A549 treated with AZD2906 at 1 μM for 4 hours (cell line): ENCODE results near the gene REC114. TPM values are rescaled to one million over a fixed set of nuclear protein-coding genes. Genes with fewer than 3 reads are reported as not detected.

Source experiments
- total RNA-seq: library from RNA; stranded (reverse); fragments of 200-300 nt; extraction: Qiagen RNA extraction; gene quantifications from 5 replicates; pipeline ENCODE4 v1.2.3, GENCODE V29; 2022

REC114 gene, protein sequence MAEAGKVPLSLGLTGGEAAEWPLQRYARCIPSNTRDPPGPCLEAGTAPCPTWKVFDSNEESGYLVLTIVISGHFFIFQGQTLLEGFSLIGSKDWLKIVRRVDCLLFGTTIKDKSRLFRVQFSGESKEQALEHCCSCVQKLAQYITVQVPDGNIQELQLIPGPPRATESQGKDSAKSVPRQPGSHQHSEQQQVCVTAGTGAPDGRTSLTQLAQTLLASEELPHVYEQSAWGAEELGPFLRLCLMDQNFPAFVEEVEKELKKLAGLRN
- total RNA-seq, result not detected in 5 replicates

GRCh38 chr15:73442968-73443367, at the start of gene REC114:
TSS of gene REC114 (plus strand) at chr15:73443164. CDS start at chr15:73443186, 22 bp downstream.

Other genes starting within 250 kb of the REC114 start
- gene HCN4, start 74.2 kb upstream of the REC114 start, total RNA-seq, result 0.26 to 0.38 TPM (median 0.30 TPM) in 5 replicates
- gene NPTN, start 190.2 kb downstream of the REC114 start, total RNA-seq, result 180 to 207 TPM (median 199 TPM) in 5 replicates
- gene CD276, start 241.2 kb downstream of the REC114 start, total RNA-seq, result 63.7 to 76.9 TPM (median 75.0 TPM) in 5 replicates